Stimulated activated CD4-positive, alpha-beta T cell treated with anti-CD3 and anti-CD28 coated beads, Interleukin-15, amount 100 ng/mL, for 24 hours (primary cell): ENCODE measurements around the gene LY6G6C.

Experiments used
- DNase-seq: peaks from one replicate; pipeline ENCODE4 v3.0.0-alpha.2; 2020

The LY6G6C gene

DNA sequence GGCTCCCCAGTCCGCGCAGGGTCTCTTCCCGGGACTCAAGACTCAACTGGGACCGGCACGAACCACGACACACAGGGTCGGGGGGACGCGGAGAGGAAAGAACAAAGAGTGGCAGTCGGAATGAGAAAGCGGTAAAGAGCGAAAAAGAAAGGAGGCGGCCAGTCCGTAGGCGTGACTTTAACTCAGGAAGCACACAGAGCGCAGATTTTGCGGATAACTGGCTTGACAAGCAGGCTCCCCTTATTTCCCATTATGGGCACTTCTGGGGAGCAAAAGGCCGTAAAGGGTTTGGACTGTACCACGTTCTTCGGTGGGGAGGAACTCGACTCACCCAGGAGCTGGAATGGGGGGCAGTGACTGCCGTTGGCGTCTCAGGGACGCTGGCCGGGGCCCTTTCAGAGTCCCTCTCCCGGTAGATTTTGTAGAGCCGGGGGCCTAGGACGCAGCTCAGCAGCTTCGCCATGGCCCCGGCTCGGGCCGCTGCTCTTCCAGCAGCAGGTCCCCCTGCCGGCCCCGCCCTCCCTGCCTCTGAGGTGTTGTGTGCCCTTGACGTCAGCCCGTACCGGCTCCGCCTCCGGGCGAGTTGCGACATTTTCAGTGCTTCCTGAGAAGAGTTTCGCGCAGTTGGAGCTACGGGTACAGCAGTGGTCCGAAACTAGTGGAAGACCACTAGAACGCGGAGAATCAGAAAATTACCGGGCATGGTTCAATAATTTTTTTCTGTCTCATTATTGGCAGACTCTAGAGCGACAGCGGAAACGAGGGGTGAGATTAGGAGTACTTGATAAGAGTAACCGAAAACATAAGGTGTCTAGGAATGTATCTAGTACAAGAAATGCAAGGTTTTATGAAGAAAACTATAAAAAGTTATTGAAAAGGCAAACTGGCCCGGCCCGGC lies 18.5 kb downstream of the LY6G6C start, which contains the start of gene ABHD16A:
Gene ABHD16A (minus strand): TSS at position 506 of the 898 bp plus-strand sequence. CDS start 43 bp downstream, at position 463.
- DNase-seq = peak; percentile 99

- DNase-seq = peak; percentile 55
Measured at GRCh38 chr6:31702405-31702818, 19.1 kb downstream of the LY6G6C start.

GRCh38 chr6:31701666-31702404 lies 19.7 kb downstream of the LY6G6C start:
- DNase-seq = no peak

GRCh38 chr6:31700740-31701401 lies 20.7 kb downstream of the LY6G6C start:
- no peak for DNase-seq

DNA sequence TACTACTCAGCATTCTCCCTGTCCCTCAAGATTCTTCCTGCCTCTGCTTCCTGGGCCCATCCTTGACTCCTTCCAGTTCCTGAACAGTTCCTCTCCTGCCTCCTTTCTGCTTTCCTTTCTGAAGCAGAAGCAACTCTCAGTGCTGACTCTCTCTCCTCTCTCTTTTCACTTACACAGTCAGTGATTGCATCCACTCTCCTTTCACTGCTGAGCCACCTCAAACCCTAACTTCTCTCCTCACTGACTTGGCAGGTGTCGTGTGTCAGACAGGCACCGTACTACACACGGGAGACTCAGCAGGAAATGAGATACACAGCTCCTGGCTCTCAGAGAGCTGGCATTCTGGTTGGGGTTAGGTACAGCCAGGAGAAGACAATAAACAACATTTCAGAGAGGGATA lies 24.0 kb downstream of the LY6G6C start:
- DNase-seq = no peak

DNA sequence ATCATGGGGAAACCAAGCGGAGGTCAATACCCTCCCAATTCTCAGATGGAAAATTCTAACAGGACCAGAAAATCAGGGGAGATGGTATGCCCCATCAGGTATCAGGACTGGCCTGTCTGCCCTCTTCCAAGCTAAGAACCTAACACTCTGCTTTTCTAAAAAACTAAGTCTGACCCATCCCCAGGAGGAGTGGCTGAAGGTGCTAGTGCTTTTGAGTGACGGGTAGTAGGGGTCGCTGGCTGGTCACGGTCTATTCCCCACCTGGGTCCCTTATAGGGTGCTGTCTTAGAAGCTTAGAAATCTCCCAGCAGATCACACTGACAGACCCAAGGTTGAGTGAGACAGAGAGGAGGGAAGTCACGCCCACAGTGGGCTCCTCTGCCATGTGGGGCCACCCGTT lies 28.0 kb downstream of the LY6G6C start:
- DNase-seq = no peak

- DNase-seq = no peak
Measured at GRCh38 chr6:31692886-31693285, 28.7 kb downstream of the LY6G6C start.

DNA sequence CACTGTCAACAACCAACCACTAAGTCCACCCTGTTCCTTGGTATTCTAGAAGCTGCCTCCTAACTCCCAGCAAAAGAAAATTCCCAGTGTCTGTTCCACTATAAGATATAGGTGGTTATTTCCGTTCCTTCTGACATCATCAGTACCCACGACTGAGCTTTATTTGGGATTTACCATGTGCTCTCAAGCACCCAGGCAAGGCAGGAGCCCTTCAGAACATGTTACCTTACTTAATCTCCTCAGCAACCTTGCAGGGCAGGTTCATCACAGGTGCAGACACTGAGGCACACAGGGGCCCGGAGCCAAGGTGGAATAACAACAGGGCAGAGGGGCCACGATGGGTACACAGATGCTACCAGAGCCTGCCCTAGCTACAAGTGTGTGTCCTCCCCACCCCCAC lies 29.2 kb downstream of the LY6G6C start:
- no peak for DNase-seq

GRCh38 chr6:31691564-31692108 lies 29.9 kb downstream of the LY6G6C start:
- DNase-seq = no peak

DNA sequence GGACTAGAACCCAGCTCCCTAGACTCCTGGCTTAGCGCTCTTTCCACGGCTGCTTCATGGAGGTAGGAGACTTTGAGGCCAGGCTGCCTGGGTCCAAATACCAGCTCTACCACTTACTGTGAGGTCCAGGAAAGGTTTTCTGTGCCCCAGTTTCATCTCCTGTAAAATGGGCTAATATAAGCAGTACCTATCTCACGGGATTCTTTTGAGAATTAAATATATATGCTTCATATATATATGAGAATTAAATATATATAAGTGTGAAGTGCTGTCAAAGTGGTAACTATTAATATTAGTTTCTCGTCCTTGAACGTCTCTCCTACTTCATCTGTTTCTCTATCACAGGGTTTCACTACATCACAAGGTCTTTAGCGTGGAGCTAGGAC lies 30.5 kb downstream of the LY6G6C start:
- DNase-seq = no peak

DNA sequence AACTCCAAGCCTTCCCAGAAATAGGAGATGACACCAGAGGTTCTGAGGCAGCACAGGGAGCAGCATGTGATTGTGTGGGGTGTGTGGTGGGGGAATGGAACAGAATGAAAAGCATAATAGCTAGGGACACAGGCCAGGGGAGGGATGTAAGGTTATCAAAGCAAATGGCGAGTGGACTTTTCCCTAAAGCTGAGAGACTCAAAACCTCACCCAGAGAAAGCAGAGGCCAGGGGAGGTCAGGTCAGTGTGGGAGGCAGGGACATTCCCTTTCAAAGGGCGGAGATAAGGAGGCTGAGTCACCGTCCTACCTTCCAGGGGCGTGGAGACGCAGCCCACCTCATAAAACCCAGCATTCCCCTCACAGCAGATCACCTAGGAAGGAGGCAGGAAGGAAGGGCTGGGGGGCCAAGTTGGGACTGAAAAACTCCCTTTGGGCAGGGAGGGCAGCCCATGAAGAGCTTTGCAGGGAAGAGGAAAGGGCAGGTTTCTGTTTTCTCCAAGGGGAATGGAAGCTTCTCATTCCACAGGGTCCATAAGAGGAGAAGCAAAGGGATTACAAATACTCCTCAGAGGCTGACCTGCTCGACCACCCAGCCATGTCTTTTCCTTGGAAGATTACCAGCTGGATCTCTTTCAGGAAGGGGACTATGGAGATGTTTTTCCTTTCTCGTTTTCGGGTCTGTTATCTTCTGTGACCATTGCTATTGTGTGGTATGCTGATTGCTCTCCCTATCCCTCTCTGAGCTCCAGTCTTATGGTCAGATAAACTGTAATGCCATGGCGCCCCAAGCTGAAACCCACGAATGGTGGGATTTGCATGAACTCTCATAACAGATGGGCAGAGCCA lies 31.1 kb downstream of the LY6G6C start:
- DNase-seq = no peak

- no peak for DNase-seq
Measured at GRCh38 chr6:31689249-31690110, 32.1 kb downstream of the LY6G6C start.

- no peak for DNase-seq
Measured at GRCh38 chr6:31687860-31688693, 33.5 kb downstream of the LY6G6C start.

GRCh38 chr6:31687321-31687720 lies 34.2 kb downstream of the LY6G6C start:
- DNase-seq = no peak

- no peak for DNase-seq
Measured at GRCh38 chr6:31686483-31686882, 35.1 kb downstream of the LY6G6C start.

- no peak for DNase-seq
Measured at GRCh38 chr6:31683591-31683990, 38.0 kb downstream of the LY6G6C start.

- peak; percentile 70 for DNase-seq
Measured at GRCh38 chr6:31681135-31681671, 40.3 kb downstream of the LY6G6C start.

GRCh38 chr6:31680226-31681134 lies 41.1 kb downstream of the LY6G6C start, which contains the start of gene LY6G5C:
LY6G5C (minus strand) TSS chr6:31681067; CDS start chr6:31680373, 694 bp downstream.
- peak; percentile 72 for DNase-seq

- no peak for DNase-seq
Measured at GRCh38 chr6:31677955-31678354, 43.6 kb downstream of the LY6G6C start.
